ENCODE measurements around the gene DHRS13. TPM values are rescaled to one million over a fixed set of nuclear protein-coding genes. Genes with fewer than 3 reads are reported as not detected.
"Not testable (repeated sequence)": the region's sequence is repeated elsewhere in the genome, so short reads cannot be mapped to it uniquely, and the experiment has no call there.

Gene DHRS13
- total RNA-seq, 4 donors from 2014 or later = 3.3 to 10.0 (median 7.1) TPM

GRCh38 chr17:28879886-28880571 lies 22.9 kb downstream of the DHRS13 start:
- TF ChIP-seq POLR2A (IDR thresholded peaks at IDR 0.05) = no peak
- no peak for TF ChIP-seq CTCF (IDR thresholded peaks at IDR 0.05)
- H3K36me3 ChIP-seq = peaks cover 0 to 62% (median 0%) of the 10 kb centered on the region in 3 donors
- no peaks in the 10 kb centered on the region for H3K9me3 ChIP-seq

GRCh38 chr17:28878981-28879380 lies 23.9 kb downstream of the DHRS13 start:
- no peak overlapping the region for H3K27ac ChIP-seq
- H3K9me3 ChIP-seq = no peaks in the 10 kb centered on the region
- H3K4me3 ChIP-seq = no peak overlapping the region
- DNase-seq = peak in 2 of 3 donors; percentile 64 to 75
- TF ChIP-seq CTCF (IDR thresholded peaks at IDR 0.05) = peak in 3 of 6 experiments; percentile 74 to 76 (median 74)
- TF ChIP-seq POLR2A (IDR thresholded peaks at IDR 0.05) = no peak
- H3K4me1 ChIP-seq = no peaks in the 10 kb centered on the region
- peaks cover 0 to 52% (median 0%) of the 10 kb centered on the region in 3 donors for H3K36me3 ChIP-seq
- H3K27me3 ChIP-seq = no peaks in the 10 kb centered on the region

More at GRCh38 chr17:28879886-28880571, 22.9 kb downstream of the DHRS13 start:
- Histone ChIP-seq H3K27ac (no peak overlapping the region), H3K27me3 (no peaks in the 10 kb centered on the region), H3K4me1 (no peaks in the 10 kb centered on the region), H3K4me3 (no peak overlapping the region)
- no peak for DNase-seq

- Histone ChIP-seq H3K4me3 (no peak overlapping the region), H3K36me3 (peaks cover 0 to 46% (median 0%) of the 10 kb centered on the region in 3 donors), H3K27me3 (no peaks in the 10 kb centered on the region), H3K27ac (no peak overlapping the region), H3K4me1 (no peaks in the 10 kb centered on the region), H3K9me3 (no peaks in the 10 kb centered on the region)
- TF ChIP-seq CTCF (IDR thresholded peaks at IDR 0.05) (no peak), POLR2A (IDR thresholded peaks at IDR 0.05) (no peak)
- no peak for DNase-seq
These were observed 24.5 kb downstream of the DHRS13 start for GRCh38 chr17:28878158-28878910.

- H3K36me3 ChIP-seq = peaks cover 0 to 36% (median 0%) of the 10 kb centered on the region in 3 donors
- H3K4me3 ChIP-seq, H3K4me1 ChIP-seq, H3K27ac ChIP-seq, H3K27me3 ChIP-seq, H3K9me3 ChIP-seq, DNase-seq: not testable (repeated sequence)
These were observed 25.6 kb downstream of the DHRS13 start for GRCh38 chr17:28877150-28877711.

GRCh38 chr17:28875848-28876550 lies 26.9 kb downstream of the DHRS13 start:
- H3K9me3 ChIP-seq = no peaks in the 10 kb centered on the region
- H3K27me3 ChIP-seq = no peaks in the 10 kb centered on the region
- H3K27ac ChIP-seq = no peak overlapping the region
- DNase-seq = no peak
- peaks cover 0 to 24% (median 0%) of the 10 kb centered on the region in 3 donors for H3K36me3 ChIP-seq
- TF ChIP-seq CTCF (IDR thresholded peaks at IDR 0.05) = no peak
- no peak for TF ChIP-seq POLR2A (IDR thresholded peaks at IDR 0.05)
- H3K4me3 ChIP-seq = no peak overlapping the region
- peaks cover 0 to 6% (median 0%) of the 10 kb centered on the region in 4 donors for H3K4me1 ChIP-seq
